Neural crest cell (in vitro differentiated cells): ENCODE results near the gene POLR2E. TPM values are rescaled to one million over a fixed set of nuclear protein-coding genes. Genes with fewer than 3 reads are reported as not detected.

Experiments used
- DNase-seq: peaks from one replicate; pipeline ENCODE4 v3.0.0; 2021; ENCODE audit warnings: low read depth, mixed read lengths, low spot score
- H3K27ac Mint-ChIP-seq: one replicate; pipeline ENCODE4 v1.8.0; 2021; ENCODE audit warnings: mild to moderate bottlenecking, mixed read lengths; ENCODE audit not compliant: unreplicated experiment
- H3K27me3 Mint-ChIP-seq: 2 replicates; pipeline ENCODE4 v1.8.0; 2021; ENCODE audit warnings: low read depth, mild to moderate bottlenecking, mixed read lengths
- H3K36me3 Mint-ChIP-seq: 2 replicates; pipeline ENCODE4 v1.8.0; 2021; ENCODE audit warnings: low read depth, mild to moderate bottlenecking, mixed read lengths
- H3K4me1 Mint-ChIP-seq: 2 replicates; pipeline ENCODE4 v1.8.0; 2021; ENCODE audit warnings: mixed read lengths
- H3K4me3 Mint-ChIP-seq: one replicate; pipeline ENCODE4 v1.8.0; 2021; ENCODE audit warnings: mild to moderate bottlenecking, mixed read lengths
- H3K9me3 Mint-ChIP-seq: 2 replicates; pipeline ENCODE4 v1.8.0; 2021; ENCODE audit warnings: mixed read lengths
- total RNA-seq: library from RNA; stranded (reverse); gene quantifications from 2 replicates; pipeline ENCODE4 v1.2.1, GENCODE V29; 2021
- TF ChIP-seq, protein P1 (sequence below): fragments of 200-600 bp; sonication (generic); conservative IDR thresholded peaks from 2 replicates; pipeline ENCODE4 v1.5.0; 2021; ENCODE audit warnings: antibody characterized with exemption, mild to moderate bottlenecking

The POLR2E gene
- total RNA-seq, 1 donor from 2014 or later: 256 TPM

DNA sequence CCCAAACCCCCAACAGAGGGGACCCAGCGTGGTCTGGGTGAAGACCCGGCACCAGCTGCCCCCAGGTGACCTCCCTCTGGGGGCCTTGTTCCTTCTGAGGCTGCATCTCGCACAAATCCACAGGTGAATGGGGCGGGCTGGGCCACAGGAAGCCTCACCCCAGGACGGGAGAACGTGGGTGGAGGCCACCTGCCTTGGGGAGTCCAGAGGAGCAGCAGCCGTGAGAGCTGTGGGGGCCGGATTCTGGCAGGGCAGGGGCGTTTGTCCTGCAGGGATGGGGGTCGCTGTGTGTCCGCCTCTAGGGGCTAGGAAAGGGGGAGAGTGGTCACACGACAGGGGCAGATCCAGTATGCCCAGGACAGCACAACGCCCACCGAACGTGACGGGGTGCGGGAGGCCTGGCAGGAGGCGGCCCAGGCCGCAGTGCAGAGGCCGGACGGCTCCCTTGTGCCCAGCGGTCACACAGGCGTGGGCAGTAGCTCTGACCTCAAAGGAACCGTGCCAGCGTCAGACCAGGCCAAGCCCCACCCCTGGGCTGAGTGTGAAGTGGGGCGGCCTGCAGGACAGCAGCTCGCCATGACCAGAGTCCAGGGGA, 6.7 kb downstream of the POLR2E start:
- peaks cover 3% of the 10 kb centered on the region for H3K36me3 Mint-ChIP-seq

GRCh38 chr19:1087813-1088415, 7.3 kb downstream of the POLR2E start:
- H3K9me3 Mint-ChIP-seq: no peaks in the 10 kb centered on the region
- TF ChIP-seq, protein P1, sequence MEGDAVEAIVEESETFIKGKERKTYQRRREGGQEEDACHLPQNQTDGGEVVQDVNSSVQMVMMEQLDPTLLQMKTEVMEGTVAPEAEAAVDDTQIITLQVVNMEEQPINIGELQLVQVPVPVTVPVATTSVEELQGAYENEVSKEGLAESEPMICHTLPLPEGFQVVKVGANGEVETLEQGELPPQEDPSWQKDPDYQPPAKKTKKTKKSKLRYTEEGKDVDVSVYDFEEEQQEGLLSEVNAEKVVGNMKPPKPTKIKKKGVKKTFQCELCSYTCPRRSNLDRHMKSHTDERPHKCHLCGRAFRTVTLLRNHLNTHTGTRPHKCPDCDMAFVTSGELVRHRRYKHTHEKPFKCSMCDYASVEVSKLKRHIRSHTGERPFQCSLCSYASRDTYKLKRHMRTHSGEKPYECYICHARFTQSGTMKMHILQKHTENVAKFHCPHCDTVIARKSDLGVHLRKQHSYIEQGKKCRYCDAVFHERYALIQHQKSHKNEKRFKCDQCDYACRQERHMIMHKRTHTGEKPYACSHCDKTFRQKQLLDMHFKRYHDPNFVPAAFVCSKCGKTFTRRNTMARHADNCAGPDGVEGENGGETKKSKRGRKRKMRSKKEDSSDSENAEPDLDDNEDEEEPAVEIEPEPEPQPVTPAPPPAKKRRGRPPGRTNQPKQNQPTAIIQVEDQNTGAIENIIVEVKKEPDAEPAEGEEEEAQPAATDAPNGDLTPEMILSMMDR: no peak
- peaks cover 7% of the 10 kb centered on the region for H3K27me3 Mint-ChIP-seq
- DNase-seq: no peak
- peaks cover 3% of the 10 kb centered on the region for H3K36me3 Mint-ChIP-seq
- H3K4me3 Mint-ChIP-seq: peak overlapping the region; percentile 28
- H3K4me1 Mint-ChIP-seq: no peaks in the 10 kb centered on the region
- no peak overlapping the region for H3K27ac Mint-ChIP-seq

More for the DNA sequence above, 6.7 kb downstream of the POLR2E start:
- Mint-ChIP-seq H3K27ac (no peak overlapping the region), H3K27me3 (peaks cover 5% of the 10 kb centered on the region), H3K4me1 (peaks cover 3% of the 10 kb centered on the region), H3K9me3 (no peaks in the 10 kb centered on the region), H3K4me3 (no peak overlapping the region)
- DNase-seq: no peak
- TF ChIP-seq, protein P1: no peak

DNA sequence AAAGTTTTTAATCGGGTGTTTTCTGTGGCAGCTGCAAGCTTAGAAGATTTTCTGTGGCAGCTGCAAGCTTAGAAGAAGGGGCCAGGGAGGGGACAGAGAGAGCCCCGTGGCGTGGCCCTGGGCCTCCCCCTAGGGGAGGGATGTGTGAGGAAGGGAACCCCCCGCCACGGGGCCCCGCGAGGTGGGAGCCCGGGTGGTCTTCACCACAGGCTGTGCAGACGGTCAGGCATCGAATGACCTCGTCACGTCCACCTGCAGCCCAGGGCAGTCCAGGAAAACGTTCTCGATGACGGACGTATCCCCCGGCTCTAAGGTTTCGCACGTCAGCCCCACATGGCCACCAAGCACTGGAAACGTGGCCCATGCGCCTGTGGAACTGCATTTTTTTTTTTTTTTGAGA, 8.6 kb downstream of the POLR2E start:
- H3K36me3 Mint-ChIP-seq: peaks cover 3% of the 10 kb centered on the region
- TF ChIP-seq, protein P1: no peak
- no peak overlapping the region for H3K27ac Mint-ChIP-seq
- H3K9me3 Mint-ChIP-seq: no peaks in the 10 kb centered on the region
- DNase-seq: no peak
- H3K4me1 Mint-ChIP-seq: peaks cover 3% of the 10 kb centered on the region
- peaks cover 9% of the 10 kb centered on the region for H3K27me3 Mint-ChIP-seq
- H3K4me3 Mint-ChIP-seq: no peak overlapping the region

DNA sequence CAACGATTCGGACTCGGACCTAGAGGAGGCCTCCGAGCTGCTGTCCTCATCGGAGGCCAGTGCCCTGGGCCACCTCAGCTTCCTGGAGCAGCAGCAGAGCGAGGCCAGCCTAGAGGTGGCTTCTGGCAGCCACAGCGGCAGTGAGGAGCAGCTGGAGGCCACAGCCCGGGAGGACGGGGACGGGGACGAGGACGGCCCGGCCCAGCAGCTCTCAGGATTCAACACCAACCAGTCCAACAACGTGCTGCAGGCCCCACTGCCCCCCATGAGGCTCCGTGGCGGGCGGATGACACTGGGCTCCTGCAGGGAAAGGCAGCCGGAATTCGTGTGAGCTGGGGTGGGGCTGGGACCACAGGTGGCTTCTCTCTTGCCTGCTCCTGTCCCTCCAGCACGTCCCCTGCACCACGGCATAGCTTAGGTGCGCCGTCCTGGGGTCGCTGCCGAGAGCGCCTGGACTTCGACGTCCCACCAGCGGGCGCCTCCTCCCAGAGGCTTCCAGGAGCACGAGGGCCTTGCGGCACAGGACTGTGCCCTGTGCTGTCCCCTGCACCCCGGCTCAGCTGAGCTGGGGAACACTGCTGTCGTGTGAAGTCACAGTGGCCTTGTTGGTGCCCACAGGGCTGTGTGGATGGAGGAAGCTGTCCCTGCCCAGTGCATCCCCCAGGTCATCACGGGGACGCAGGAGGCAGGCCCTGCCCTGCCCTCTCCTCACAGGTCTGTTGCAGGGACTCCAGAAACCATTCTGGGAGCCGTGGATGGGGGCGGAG, 9.3 kb downstream of the POLR2E start:
- peak overlapping the region; percentile 26 for H3K4me3 Mint-ChIP-seq
- no peaks in the 10 kb centered on the region for H3K9me3 Mint-ChIP-seq
- H3K27me3 Mint-ChIP-seq: peaks cover 9% of the 10 kb centered on the region
- TF ChIP-seq, protein P1: no peak
- DNase-seq: no peak
- H3K4me1 Mint-ChIP-seq: peaks cover 3% of the 10 kb centered on the region
- no peak overlapping the region for H3K27ac Mint-ChIP-seq
- peaks cover 3% of the 10 kb centered on the region for H3K36me3 Mint-ChIP-seq

- no peak for DNase-seq
- peaks cover 3% of the 10 kb centered on the region for H3K4me1 Mint-ChIP-seq
- peak overlapping the region; percentile 26 for H3K4me3 Mint-ChIP-seq
- peaks cover 9% of the 10 kb centered on the region for H3K27me3 Mint-ChIP-seq
- no peaks in the 10 kb centered on the region for H3K9me3 Mint-ChIP-seq
- H3K27ac Mint-ChIP-seq: peak overlapping the region; percentile 57
- TF ChIP-seq, protein P1: no peak
- peaks cover 3% of the 10 kb centered on the region for H3K36me3 Mint-ChIP-seq
Observed at GRCh38 chr19:1085053-1085658, 10.0 kb downstream of the POLR2E start.
